ENCODE measurements around the gene SMYD3. TPM values are rescaled to one million over a fixed set of nuclear protein-coding genes. Genes with fewer than 3 reads are reported as not detected.

SMYD3 gene
- total and polyA plus RNA-seq, 2 of the 13 experiments (the other 11 are each of a cell fraction or from before 2014, with no cell fraction given), result 27.7 to 35.8 TPM

DNA sequence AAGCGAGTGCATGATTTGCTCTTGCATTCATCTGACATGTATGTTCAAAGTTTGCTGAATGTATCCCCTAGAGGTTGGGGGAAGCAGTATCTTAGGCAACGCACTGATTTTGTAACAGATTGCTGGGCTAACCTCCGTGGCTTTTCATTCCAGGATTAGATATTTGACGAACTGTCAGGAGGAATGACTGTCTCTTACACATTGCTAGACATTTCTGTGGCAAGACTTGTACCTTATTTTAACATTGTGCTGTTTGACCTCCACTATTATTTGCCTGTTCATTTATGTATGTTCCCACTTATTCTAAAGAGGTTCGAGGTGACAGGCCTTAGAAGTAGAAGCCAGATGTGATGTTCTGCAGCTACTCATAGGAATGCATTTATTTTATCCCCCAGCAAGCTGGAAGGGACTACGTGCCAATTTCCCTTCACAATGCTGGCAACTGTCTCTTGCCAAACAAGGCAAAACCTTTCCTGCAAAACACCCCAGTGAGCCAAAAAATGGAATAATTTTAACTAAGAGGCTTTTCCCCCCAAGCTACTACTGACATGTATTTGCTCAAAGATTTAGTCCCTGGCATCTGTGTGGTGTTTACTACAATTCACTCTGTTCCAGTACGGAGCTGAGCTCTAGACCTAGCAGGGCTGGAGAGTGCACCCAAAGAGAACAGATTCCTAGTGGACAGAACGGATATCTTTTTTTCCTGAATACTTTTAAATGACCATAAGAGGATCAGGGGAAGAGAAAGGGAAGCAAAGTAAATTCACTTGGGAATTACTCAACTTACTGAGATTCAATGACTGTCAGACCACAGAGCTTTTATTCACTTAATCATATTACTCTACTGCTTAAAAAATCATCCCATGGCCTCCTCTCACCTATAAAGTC, 646.2 kb downstream of the SMYD3 start (continued):
- TF ChIP-seq, protein P1, sequence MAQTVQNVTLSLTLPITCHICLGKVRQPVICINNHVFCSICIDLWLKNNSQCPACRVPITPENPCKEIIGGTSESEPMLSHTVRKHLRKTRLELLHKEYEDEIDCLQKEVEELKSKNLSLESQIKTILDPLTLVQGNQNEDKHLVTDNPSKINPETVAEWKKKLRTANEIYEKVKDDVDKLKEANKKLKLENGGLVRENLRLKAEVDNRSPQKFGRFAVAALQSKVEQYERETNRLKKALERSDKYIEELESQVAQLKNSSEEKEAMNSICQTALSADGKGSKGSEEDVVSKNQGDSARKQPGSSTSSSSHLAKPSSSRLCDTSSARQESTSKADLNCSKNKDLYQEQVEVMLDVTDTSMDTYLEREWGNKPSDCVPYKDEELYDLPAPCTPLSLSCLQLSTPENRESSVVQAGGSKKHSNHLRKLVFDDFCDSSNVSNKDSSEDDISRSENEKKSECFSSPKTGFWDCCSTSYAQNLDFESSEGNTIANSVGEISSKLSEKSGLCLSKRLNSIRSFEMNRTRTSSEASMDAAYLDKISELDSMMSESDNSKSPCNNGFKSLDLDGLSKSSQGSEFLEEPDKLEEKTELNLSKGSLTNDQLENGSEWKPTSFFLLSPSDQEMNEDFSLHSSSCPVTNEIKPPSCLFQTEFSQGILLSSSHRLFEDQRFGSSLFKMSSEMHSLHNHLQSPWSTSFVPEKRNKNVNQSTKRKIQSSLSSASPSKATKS (CRISPR knock-in tag; IDR thresholded peaks at IDR 0.05), result no peak
- TF ChIP-seq ZNF318 (CRISPR knock-in tag; IDR thresholded peaks at IDR 0.05) (no peak), ZNF121 (CRISPR knock-in tag; IDR thresholded peaks at IDR 0.05) (no peak), RXRB (CRISPR knock-in tag; IDR thresholded peaks at IDR 0.05; ENCODE audit: borderline replicate concordance) (no peak)
